Smooth muscle cell of the brain vasculature (primary cell): ENCODE measurements around the gene HOXA7.
A peak's percentile ranks its signal among the peaks of the same experiment; 100 is the strongest.

ENCODE experiments used
- DNase-seq: peaks from one replicate; pipeline ENCODE4 v3.0.0-alpha.2; 2012; ENCODE audit warnings: low read depth, low spot score

Gene HOXA7

DNA sequence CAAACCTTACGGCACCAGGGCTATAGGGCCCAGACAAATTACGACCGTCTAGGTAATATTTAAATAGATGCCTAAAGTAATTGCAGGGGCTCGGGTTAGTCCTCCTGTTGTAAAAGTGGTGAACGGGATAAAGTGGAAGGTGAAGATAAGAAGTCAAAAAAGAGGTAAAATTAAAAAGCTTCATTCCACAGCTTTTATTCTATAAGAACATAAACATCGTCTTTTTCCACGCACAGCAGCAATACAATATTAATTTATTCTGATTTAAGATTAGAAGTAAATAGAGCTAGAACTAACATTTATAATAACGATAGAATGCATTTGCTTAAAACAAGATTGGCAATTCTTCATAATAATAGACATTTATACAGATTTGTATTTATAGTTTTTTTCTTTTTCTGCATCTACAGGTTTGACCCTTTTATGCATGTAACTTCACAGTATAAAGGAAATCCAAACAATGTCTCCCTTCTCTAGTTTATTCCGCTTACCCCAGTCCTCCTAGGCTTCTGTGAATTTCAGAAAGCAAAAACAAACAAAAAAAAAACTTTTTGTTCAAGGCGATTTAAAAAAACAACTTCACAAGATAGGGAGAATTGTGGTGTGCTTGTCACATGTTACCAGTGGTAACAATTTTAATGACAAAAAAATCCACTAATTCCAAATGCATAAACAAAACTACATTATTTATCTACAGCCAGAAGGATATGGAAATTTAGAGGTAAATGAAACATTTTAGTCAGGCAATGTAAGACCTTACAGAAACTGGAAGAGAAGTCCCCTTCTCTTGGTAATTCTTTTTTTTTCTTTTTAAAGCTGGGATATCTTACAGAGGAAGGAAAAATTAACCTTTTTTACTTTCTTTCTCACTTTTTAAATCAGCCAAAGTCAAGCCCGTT lies 14.2 kb upstream of the HOXA7 start:
- no peak for DNase-seq

DNA sequence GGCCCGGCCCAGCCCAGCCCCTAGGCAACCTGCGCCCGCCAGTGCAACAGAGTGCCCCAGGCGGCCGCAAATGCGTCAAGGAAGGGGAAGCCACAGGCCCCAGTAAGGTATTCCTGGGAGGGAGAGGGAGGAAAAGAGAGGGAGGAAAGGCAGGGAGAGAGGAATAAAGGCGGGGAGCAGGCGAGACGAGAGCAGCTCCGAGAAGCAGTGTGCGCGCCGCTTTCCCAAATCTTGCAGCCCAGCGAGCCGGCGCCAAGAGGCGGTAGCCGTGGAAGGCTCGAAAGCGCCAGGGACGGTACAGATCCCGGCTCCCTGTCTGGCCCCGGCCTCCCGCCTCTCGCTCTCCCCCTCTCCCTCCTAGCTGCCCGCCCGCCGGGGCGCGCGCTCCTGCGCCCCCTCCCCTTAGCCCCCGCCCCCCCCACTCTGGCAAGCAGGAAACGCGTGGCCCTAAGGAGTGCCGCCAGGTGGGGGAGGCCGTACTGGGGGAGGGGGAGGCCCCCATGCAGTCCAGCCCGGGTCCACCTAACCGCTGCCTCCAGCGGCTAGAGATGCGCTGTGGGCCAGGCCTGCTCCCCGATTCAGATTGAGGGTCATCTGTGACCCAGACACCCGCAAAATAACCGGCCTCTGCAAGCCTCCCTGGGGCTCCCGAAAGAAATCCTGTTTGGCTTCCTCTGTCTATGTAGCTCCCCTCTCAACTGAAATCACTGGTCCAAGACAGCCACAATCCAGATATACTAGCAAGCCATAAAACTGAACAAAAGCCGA lies 13.4 kb upstream of the HOXA7 start:
- DNase-seq, result no peak

DNA sequence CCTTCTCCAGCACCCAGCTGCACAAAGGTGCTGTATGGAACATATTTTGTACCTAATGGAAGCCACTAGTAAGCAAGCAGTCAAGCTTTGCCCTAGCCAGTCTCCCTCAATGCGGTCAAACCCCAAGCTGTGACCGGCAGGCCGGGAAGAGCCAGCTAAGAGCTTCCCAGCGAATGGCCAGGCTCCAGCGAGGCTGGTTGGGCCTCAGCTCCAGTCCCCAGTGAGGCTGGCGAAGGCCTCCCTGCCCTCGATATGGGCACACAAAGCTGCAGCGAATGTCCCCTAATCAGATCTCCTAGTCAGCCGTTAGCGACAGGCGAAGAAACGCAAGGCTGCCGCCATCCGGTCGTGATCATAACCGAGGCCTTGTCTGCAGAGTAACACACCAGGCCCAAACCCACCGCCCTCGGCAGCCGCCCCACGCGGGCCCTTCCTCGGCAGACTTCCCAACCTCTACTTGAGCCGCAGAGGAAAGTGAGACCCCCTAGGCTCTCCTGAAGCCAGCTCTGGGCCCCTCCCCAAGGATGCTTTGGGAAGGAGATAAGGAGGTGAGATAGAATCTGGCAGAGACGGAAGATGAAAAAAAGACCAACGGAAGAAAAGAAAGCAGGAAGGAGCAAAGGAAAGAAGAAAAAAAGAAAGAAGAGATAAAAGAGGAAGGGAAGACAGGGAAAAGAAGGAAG lies 11.9 kb upstream of the HOXA7 start:
- DNase-seq, result no peak

DNA sequence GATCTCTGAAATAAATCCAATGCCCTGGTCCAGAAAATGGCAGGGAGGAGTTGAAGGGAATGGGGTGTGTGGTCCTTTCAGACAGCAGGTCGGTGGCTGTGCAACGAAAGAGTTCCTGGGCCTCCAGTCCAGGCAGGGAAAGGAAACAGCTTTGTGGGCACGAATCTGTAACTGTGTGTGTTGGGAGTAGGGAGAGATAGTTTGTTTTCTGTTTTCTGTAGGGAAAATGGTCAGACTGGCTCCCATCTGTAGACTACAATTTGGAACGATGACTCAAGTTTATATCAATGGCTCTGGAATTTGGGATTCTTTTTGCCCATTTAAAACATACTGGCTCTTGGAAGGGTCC lies 11.4 kb upstream of the HOXA7 start:
- DNase-seq, result no peak

DNA sequence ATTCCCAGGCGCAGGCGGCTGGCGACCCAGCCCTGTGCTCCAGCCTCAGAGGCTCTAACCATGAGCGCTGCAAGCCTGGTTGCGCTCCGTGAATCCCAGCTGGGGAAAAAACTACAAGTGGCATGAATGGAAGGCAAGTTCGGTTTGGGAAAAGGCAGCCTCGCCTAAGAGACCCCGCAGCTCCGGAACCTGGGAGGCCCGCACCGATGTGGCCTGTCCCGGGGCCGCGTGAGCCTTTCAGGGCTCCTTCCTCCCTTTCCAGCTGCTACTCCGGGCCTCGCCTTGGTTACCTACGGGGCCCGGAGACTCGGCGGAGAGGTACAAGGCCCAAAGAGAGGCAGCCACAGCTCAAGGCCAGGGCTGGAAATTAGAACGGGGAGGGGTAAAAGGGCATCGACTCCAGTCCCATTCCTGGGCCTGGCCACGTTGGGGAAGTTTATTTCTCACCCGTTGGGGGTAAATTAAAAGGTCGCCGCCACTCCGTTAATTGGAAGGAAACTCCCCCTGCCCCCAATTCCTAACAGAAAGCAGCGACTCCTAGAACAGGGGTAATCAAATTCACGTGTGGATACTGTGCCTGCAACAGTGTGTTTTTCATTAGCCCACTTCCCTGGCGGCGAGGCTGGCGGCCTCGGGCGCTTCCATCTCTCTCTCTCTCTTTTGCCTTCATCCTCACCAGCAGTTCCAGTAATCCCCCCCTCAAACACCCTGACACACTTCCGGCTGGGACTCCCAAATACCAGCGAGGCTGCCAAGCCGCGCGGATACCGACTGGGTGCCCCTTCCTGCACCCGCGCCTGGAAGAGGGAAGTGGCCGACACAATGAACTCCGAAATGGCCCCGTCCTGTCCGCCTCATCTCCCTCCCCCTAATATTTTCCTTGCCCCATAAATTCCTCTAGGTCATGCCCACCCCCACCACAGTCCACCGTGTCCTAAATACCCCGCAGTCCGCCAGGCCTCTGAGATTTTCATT lies 10.3 kb upstream of the HOXA7 start:
- no peak for DNase-seq

DNA sequence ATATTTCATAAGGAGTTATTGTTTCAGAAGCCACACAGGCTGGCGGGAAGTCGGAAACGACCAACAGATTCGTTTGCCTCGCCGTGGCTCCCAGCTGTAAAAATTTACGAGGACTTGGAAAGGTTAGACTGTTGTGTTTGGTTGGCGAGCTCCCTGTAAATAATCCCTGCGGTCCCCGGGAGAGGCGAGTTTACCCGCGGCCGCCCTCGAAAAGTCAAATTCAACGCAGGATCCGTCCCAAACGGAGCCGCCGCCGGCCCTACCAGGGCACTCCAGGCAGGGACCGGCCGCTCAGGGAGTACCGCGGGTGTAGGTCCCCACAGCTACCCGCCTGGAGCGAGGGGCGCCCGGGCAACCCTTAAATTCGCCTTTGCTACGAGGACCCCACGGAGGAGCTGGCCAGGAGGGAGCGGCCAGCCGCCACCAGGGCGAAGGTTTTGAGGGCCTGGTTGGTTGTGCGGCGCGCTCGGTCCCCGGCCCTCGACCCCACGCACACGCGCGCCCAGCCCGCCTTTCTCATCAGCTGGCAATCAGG lies 9.6 kb upstream of the HOXA7 start:
- DNase-seq, result no peak

DNA sequence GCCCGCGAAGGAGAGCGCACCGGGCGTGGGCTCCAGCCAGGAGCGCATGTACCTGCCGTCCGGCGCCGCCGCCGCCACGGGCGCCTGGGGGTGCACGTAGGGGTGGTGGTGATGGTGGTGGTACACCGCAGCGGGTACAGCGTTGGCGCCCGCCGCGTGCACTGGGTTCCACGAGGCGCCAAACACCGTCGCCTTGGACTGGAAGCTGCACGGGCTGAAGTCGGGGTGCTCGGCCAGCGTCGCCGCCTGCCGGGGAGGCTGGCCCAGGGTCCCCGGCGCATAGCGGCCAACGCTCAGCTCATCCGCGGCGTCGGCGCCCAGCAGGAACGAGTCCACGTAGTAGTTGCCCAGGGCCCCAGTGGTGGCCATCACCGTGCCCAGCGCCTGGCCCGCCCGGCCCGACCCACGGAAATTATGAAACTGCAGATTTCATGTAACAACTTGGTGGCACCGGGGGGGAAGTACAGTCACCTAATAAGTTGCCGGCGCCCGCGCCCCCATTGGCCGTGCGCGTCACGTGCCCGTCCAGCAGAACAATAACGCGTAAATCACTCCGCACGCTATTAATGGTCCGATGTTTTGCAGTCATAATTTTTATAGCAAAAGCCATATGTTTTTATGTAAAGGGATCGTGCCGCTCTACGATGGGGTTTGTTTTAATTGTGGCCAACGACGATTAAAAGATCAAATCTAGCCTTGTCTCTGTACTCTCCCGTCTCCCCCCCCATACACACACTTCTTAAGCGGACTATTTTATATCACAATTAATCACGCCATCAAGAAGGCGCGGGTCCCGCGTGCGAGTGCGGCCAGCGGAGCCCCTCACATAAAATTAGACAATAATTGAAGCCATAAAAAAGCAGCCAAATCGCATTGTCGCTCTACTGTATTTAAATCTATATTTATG lies 8.9 kb upstream of the HOXA7 start, which contains the start of gene HOXA9:
Gene HOXA9, minus strand, starts transcription at position 449 of the 907 bp plus-strand sequence. Its CDS starts 80 bp downstream, at position 369.
- DNase-seq, result no peak

DNA sequence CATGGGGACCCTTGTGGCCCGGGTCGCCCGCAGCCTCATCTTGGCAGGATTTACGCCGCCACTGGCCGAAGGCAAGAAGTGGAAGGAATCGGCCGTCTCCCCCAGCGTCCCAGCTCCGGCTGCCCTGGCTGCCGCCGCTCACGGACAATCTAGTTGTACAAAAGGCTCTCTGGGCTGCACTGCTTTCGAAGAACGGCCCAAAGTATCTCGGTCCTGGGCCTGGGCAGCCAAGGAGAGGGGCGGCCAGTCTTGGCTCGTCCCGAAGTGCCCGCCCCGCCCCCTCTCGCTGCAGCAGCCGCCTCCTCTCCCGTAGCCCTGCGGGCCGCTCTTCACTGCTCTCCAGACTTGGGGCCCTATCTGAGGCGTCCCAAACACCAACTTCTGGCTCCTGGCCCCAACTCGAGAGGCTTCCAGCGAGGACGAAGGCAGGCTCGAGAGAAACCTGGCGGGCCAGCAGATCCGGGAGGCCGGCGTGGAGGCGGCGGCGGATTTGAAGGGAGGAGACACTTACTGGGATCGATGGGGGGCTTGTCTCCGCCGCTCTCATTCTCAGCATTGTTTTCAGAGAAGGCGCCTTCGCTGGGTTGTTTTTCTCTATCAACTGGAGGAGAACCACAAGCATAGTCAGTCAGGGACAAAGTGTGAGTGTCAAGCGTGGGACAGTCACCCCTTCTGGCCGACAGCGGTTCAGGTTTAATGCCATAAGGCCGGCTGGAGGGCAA lies 8.1 kb upstream of the HOXA7 start:
- DNase-seq, result no peak

DNA sequence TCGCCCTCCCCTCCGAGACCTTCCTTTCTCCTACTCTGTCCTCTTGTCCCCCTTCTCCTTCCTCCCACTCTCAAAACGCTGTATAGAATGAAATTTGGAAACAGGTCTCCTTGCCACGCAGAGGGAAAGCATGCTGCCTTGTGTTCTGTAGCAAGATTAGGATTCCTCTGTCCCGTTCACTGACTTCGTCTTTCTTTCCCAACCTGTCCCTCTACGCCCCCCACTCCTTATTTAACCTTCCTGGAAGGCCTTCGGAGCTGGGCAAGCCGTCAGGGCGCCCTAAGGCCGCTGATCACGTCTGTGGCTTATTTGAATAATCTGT lies 7.5 kb upstream of the HOXA7 start:
- DNase-seq, result no peak

DNA sequence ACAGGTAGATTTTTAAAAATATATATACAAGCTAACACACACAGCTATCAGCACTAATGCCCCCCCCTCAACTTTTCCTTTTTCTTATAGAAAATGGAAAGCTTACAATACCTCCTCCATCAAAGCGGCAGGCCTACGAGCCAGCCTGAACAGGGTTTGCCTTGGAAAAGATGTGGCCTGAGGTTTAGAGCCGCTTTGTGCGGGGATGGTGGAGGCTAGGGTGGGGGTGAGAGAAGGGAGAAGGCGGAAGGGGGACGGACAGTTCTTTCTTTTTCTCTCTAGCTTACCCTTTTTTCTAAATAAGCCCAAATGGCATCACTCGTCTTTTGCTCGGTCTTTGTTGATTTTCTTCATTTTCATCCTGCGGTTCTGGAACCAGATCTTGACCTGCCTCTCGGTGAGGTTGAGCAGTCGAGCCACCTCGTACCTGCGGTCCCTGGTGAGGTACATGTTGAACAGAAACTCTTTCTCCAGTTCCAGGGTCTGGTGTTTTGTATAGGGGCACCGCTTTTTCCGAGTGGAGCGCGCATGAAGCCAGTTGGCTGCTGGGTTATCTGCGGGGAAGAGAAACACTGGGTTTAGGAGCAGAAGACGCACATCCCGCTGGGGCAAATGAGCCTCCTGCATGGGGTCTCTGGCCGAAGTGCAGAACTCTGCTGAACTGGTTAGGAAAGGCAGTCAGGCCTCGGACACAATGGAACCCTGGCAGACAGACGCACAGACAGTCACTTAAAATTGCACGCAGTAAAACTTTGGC lies 7.0 kb upstream of the HOXA7 start:
- no peak for DNase-seq

DNA sequence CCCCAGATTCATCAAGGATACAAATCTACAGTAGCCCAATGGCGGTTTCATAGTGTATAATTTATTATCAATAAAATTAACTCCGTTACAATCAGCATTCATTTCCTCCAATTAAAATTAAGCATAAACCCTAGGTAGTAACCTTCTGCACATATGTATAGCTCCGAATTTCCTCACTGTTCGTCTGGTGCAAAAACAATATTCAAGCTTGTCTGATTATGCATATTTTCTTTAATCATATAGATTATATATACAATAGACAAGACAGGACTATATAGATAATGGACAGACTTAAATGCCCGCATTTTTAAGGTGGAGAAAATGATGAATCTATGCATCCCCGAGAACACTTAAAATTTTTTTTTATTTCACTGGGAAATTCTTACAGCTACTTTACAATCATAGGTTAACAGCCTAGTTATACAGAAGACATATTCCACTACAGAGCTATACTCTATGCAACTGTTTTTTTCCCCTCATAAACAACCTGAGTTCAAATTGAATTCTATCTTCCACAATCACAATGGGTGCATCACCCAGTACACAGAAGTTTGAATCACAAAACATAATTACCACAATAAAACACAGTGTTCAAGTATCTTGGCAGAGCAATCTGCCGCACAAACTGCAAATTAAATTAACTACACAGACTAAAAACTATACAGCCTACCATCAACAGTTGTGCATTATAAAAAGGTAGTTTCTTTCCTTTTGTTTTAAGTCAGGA lies 6.2 kb upstream of the HOXA7 start:
- DNase-seq, result no peak

DNA sequence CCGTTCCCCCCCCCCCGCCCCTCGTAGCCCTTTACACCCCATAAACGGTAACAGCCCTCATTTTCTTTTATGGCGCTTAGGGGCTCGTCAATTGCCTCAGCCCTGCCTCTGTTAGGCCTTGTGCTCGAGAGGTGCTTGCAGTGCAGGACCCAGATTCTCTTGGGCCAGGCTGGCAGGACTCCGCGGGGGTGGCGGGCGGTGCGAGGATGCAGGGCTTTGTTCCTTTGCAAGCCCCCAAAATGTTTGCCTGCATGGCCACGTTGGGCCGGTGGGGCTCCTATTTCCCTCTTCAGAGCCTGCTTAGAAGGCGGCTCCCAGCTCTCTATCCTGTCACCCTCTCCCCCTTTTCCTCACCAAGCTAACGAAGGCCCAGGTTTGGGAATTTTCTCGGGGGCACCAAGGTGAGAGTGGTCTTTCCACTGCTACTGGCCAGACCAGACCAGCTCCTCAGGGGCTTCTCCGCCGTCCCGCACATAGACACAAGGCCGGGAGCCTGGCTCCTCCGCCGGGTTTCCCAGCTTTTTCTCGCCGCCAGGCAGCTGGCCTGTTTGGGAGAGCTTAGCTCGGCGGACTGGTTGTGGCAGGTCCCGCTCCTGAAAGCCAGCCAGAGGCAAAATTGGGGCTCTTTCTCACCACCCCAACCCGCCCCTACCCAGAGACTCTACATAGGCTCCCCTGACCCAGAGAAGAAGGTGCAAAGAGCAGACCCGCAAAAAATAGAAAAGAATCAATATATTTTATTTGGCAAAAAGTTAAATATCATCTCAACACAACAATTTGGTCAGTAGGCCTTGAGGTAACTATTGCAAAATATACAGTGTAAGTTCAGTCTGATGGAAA lies 5.5 kb upstream of the HOXA7 start:
- DNase-seq, result no peak

DNA sequence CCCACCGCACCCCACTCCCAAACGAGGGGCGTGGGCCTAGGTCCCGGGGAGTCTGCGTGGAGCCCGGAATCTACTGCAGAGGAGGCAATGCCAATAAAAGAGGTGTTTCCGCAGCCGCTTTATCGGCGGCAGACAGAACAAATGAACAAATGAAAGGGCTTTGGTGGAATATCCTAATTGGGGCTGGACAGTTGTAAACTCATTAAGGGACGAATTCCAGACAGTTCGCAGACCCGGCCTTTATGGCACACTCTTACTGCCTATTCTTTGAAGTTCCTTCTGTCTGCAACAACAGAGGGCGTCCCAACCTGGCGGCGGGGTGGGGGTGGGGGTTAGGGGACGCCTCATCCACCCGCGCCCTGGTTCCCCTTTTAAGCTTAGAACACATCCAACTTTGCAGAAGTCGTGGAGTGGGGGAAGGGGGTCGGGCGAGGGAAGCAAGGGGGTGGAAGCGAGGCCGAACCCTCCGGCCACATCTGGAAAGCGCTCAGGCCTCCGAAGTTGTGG lies 4.8 kb upstream of the HOXA7 start:
- DNase-seq, result no peak

DNA sequence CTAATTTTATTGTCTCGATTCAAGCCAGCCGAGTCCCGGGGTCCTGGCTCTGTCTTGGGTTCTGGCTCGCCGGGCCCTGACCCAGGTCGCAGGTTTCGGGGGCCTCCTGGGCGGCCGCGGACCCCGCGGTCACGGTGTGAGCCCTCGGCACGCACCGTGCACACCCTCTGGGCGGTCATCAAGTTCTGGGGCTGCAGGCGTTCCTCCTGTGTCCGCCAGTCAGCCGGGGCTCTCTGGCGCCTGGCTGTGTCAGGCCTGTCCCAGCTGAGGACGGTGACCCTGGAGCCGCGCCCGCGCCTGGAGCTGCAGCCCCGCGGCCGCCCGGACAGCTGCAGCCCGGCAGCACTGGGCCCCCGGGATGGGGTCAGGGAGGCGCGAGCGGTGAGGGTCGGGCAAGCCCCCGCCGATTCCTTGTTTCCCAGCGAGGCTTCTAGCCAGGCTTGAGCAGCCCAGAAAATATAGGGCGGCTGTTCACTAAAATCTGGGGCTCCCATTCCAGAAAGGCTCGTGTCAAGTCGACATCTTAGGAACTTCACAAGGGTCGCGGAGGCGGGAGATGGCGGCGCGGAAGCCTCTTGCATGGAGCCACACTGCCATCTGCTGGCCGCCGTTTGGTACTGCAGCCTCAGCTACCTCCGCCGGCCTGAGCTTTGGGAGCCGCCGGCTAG lies 4.2 kb upstream of the HOXA7 start:
- DNase-seq, result peak; percentile 57

DNA sequence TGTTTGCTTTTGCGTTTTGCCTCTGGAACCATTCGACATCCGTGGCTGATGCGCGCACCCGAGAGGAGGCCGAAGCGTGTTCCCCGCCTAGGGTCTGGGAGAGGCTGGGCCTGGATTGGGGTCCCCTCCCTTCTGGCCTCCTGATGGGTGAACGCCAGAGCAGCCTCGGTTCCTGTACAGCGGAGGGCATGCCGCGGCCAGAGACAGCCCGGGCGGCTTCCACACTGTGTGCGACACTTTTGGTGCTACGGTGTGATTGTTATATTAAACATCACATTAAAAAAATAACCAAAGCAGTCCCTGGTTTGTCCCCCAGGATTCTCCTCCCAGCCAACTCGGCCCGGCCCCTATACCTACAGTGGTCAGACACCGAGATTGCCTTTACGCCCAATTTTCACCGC lies 3.7 kb upstream of the HOXA7 start:
- DNase-seq, result no peak
